ENCODE results near the gene LRRC4B. TPM values are rescaled to one million over a fixed set of nuclear protein-coding genes. Genes with fewer than 3 reads are reported as not detected.

Gene LRRC4B
- polyA plus RNA-seq, 1 donor (not counting 4 experiments of a cell fraction or from before 2014, with no cell fraction given) = not detected

DNA sequence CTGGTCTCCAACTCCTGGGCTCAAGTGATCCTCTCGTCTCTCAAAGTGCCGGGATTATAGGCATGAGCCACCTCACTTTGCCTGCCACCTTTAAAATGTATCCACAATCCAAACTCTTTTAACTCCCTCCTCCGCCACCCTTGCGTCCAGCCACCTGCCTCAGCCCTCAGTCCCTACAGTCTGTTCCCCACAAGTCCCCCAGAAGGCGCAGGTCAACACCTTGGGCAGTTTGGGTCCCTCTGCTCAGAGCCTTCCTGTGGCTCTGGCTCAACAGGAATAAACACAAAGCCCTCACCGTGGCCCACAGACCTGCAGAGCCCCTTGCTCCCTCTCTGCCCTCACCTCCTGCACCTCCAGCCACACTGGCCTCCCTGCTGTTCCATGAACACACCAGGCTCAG is 99.4 kb downstream of the LRRC4B start:
- no peak overlapping the region for H3K4me2 ChIP-seq (ENCODE audit: control insufficient read depth, extremely low read depth, insufficient read depth, low read depth, low read length)

GRCh38 chr19:50467566-50467965 is 100.7 kb downstream of the LRRC4B start:
- TF ChIP-seq CTCF (optimal IDR thresholded peaks at IDR 0.05 in 1 of 3, IDR thresholded peaks at IDR 0.05 in 1 of 3, conservative IDR thresholded peaks at IDR 0.05 in 1 of 3; ENCODE audit: extremely low read depth in 1 of 3, insufficient read depth in 2 of 3, low read length in 3 of 3) (no peak), EZH2 (IDR thresholded peaks at IDR 0.05; ENCODE audit: low read length) (no peak)
- H2AFZ ChIP-seq (ENCODE audit: control insufficient read depth, low read length) = no peak overlapping the region
- no peaks in the 10 kb centered on the region for H3K9me1 ChIP-seq (ENCODE audit: control insufficient read depth, extremely low read depth, insufficient read depth, low read length)
- peaks cover 11% of the 10 kb centered on the region for H3K27me3 ChIP-seq (ENCODE audit: control insufficient read depth, extremely low read depth, insufficient read depth, low read length)
- H3K4me3 ChIP-seq (ENCODE audit: control insufficient read depth in 2 of 3, extremely low read depth in 1 of 3, insufficient read depth in 2 of 3, low read depth in 1 of 3, low read length in 3 of 3) = no peak overlapping the region
- no peak overlapping the region for H3K27ac ChIP-seq (ENCODE audit: control insufficient read depth, insufficient read depth, low read length)
- no peak overlapping the region for H3K4me2 ChIP-seq (ENCODE audit: control insufficient read depth, extremely low read depth, insufficient read depth, low read depth, low read length)
- H4K20me1 ChIP-seq (ENCODE audit: control insufficient read depth, extremely low read depth, insufficient read depth, low read length) = no peaks in the 10 kb centered on the region
- H3K36me3 ChIP-seq (ENCODE audit: control insufficient read depth in 2 of 2, extremely low read depth in 1 of 2, insufficient read depth in 2 of 2, low read length in 2 of 2) = no peaks in the 10 kb centered on the region
- DNase-seq (ENCODE audit: low read depth, low spot score) (no peak), FAIRE-seq (no peak)
- no peak overlapping the region for H3K9ac ChIP-seq (ENCODE audit: control insufficient read depth, extremely low read depth, insufficient read depth, low read length)
- no peaks in the 10 kb centered on the region for H3K9me3 ChIP-seq (ENCODE audit: control insufficient read depth, low read depth, low read length)
- dilution Hi-C loops (cut with MboI; ENCODE audit: extremely low pct_ligation_motif_present, low sequenced_read_pairs) = no loop called here
- no peaks in the 10 kb centered on the region for H3K79me2 ChIP-seq (ENCODE audit: control insufficient read depth, insufficient read depth, low read length)
- no peaks in the 10 kb centered on the region for H3K4me1 ChIP-seq (ENCODE audit: control insufficient read depth, extremely low read depth, insufficient read depth, low read length)

More for the DNA sequence above, 99.4 kb downstream of the LRRC4B start:
- Histone ChIP-seq H3K79me2 (ENCODE audit: control insufficient read depth, insufficient read depth, low read length) (no peaks in the 10 kb centered on the region), H3K9ac (ENCODE audit: control insufficient read depth, extremely low read depth, insufficient read depth, low read length) (no peak overlapping the region), H2AFZ (ENCODE audit: control insufficient read depth, low read length) (no peak overlapping the region), H3K27me3 (ENCODE audit: control insufficient read depth, extremely low read depth, insufficient read depth, low read length) (peaks cover 11% of the 10 kb centered on the region), H3K36me3 (ENCODE audit: control insufficient read depth in 2 of 2, extremely low read depth in 1 of 2, insufficient read depth in 2 of 2, low read length in 2 of 2) (no peaks in the 10 kb centered on the region), H3K4me3 (ENCODE audit: control insufficient read depth in 2 of 3, extremely low read depth in 1 of 3, insufficient read depth in 2 of 3, low read depth in 1 of 3, low read length in 3 of 3) (no peak overlapping the region), H3K9me3 (ENCODE audit: control insufficient read depth, low read depth, low read length) (no peaks in the 10 kb centered on the region), H4K20me1 (ENCODE audit: control insufficient read depth, extremely low read depth, insufficient read depth, low read length) (no peaks in the 10 kb centered on the region), H3K9me1 (ENCODE audit: control insufficient read depth, extremely low read depth, insufficient read depth, low read length) (no peaks in the 10 kb centered on the region), H3K27ac (ENCODE audit: control insufficient read depth, insufficient read depth, low read length) (no peak overlapping the region), H3K4me1 (ENCODE audit: control insufficient read depth, extremely low read depth, insufficient read depth, low read length) (no peaks in the 10 kb centered on the region)
- FAIRE-seq (no peak), DNase-seq (ENCODE audit: low read depth, low spot score) (no peak)
- dilution Hi-C loops (cut with MboI; ENCODE audit: extremely low pct_ligation_motif_present, low sequenced_read_pairs) = no loop called here
- TF ChIP-seq EZH2 (IDR thresholded peaks at IDR 0.05; ENCODE audit: low read length) (no peak), CTCF (optimal IDR thresholded peaks at IDR 0.05 in 1 of 3, IDR thresholded peaks at IDR 0.05 in 1 of 3, conservative IDR thresholded peaks at IDR 0.05 in 1 of 3; ENCODE audit: extremely low read depth in 1 of 3, insufficient read depth in 2 of 3, low read length in 3 of 3) (no peak)

Other genes with a start within 250 kb of the LRRC4B start
- 0.01 to 0.08 TPM in 2 of 3 replicates, not detected in the other for gene KCNC3, start 239.1 kb downstream of the LRRC4B start, polyA plus RNA-seq
- gene NAPSA, start 202.8 kb downstream of the LRRC4B start, polyA plus RNA-seq = 0.51 to 2.8 TPM (median 0.94 TPM) in 3 replicates
- 19.5 to 32.3 TPM (median 27.4 TPM) in 3 replicates for gene NR1H2, start 192.0 kb downstream of the LRRC4B start, polyA plus RNA-seq
- gene POLD1, start 184.1 kb downstream of the LRRC4B start, polyA plus RNA-seq = 8.7 to 12.2 TPM (median 10.7 TPM) in 3 replicates
- gene SPIB, start 149.5 kb downstream of the LRRC4B start, polyA plus RNA-seq = 0.10 TPM in 1 of 3 replicates, not detected in the others
- gene MYBPC2, start 135.5 kb downstream of the LRRC4B start, polyA plus RNA-seq = 0.01 TPM in 1 of 3 replicates, not detected in the others
- 26.7 to 36.9 TPM (median 32.3 TPM) in 3 replicates for gene EMC10, start 91.9 kb downstream of the LRRC4B start, polyA plus RNA-seq
- gene GARIN5A, start 91.6 kb downstream of the LRRC4B start, polyA plus RNA-seq = 0.37 to 0.83 TPM (median 0.64 TPM) in 3 replicates
- 18.7 to 48.7 TPM (median 21.0 TPM) in 3 replicates for gene JOSD2, start 57.2 kb downstream of the LRRC4B start, polyA plus RNA-seq
- gene ASPDH, start 54.5 kb downstream of the LRRC4B start, polyA plus RNA-seq = not detected in 3 replicates
- not detected in 3 replicates for gene SYT3, start 71.4 kb upstream of the LRRC4B start, polyA plus RNA-seq
- gene C19orf81, start 81.0 kb upstream of the LRRC4B start, polyA plus RNA-seq = not detected in 3 replicates
- 0.10 to 0.82 TPM (median 0.51 TPM) in 3 replicates for gene SHANK1, start 151.4 kb upstream of the LRRC4B start, polyA plus RNA-seq
- gene CLEC11A, start 154.9 kb upstream of the LRRC4B start, polyA plus RNA-seq = 0.56 to 1.2 TPM (median 0.67 TPM) in 3 replicates
- not detected in 3 replicates for gene GPR32, start 202.0 kb upstream of the LRRC4B start, polyA plus RNA-seq
- gene ACP4, start 222.0 kb upstream of the LRRC4B start, polyA plus RNA-seq = not detected in 3 replicates